H9 (cell line): ENCODE data around the gene CEP44. TPM values are rescaled to one million over a fixed set of nuclear protein-coding genes. Genes with fewer than 3 reads are reported as not detected.

Experiments used
- DNase-seq: peaks from one replicate; pipeline ENCODE4 v3.0.0-alpha.2; 2017
- H2AFZ ChIP-seq: one replicate; pipeline ENCODE4 v1.6.1; 2013; ENCODE audit warnings: mild to moderate bottlenecking, low read length, control low read depth, moderate library complexity
- H2AK5ac ChIP-seq: 2 replicates; pipeline ENCODE4 v1.6.1; 2013; ENCODE audit warnings: low read length, control low read depth, mixed read lengths; ENCODE audit not compliant: insufficient read length
- H2BK120ac ChIP-seq: one replicate; pipeline ENCODE4 v1.6.1; 2013; ENCODE audit warnings: low read depth, mild to moderate bottlenecking, low read length, control low read depth, inconsistent platforms; ENCODE audit not compliant: poor library complexity, severe bottlenecking
- H2BK12ac ChIP-seq: 2 replicates; pipeline ENCODE4 v1.6.1; 2013; ENCODE audit warnings: low read length, control low read depth, mixed read lengths, low read depth; ENCODE audit not compliant: insufficient read length
- H2BK15ac ChIP-seq: 2 replicates; pipeline ENCODE4 v1.6.1; 2013; ENCODE audit warnings: low read depth, low read length, control low read depth
- H2BK20ac ChIP-seq: one replicate; pipeline ENCODE4 v1.6.1; 2013; ENCODE audit warnings: low read depth, mild to moderate bottlenecking, low read length, control low read depth, inconsistent platforms; ENCODE audit not compliant: poor library complexity, severe bottlenecking
- H2BK5ac ChIP-seq: 2 replicates; pipeline ENCODE4 v1.6.1; 2013; ENCODE audit warnings: low read length, control low read depth, mixed read lengths; ENCODE audit not compliant: insufficient read length
- H3K14ac ChIP-seq: 2 replicates; pipeline ENCODE4 v1.6.1; 2013; ENCODE audit warnings: low read length, control low read depth; ENCODE audit not compliant: insufficient read depth
- H3K18ac ChIP-seq: 2 replicates; pipeline ENCODE4 v1.6.1; 2013; ENCODE audit warnings: low read depth, mild to moderate bottlenecking, mixed read lengths, low read length, control low read depth; ENCODE audit not compliant: insufficient read length
- H3K23ac ChIP-seq: 2 replicates; pipeline ENCODE4 v1.6.1; 2013; ENCODE audit warnings: low read length, control low read depth, mixed read lengths, low read depth; ENCODE audit not compliant: insufficient read length
- H3K23me2 ChIP-seq: 2 replicates; pipeline ENCODE4 v1.6.1; 2013; ENCODE audit warnings: low read depth, mild to moderate bottlenecking, mixed read lengths, low read length, control low read depth; ENCODE audit not compliant: insufficient read length, poor library complexity, severe bottlenecking
- H3K27ac ChIP-seq: 2 replicates; pipeline ENCODE4 v1.5.1; 2013; ENCODE audit warnings: low read length, control low read depth, mixed read lengths, low read depth; ENCODE audit not compliant: insufficient read length
- H3K27me3 ChIP-seq: 2 replicates; pipeline ENCODE4 v1.6.1; 2013; ENCODE audit warnings: low read length, control low read depth, inconsistent platforms; ENCODE audit not compliant: insufficient read depth
- H3K4ac ChIP-seq: 2 replicates; pipeline ENCODE4 v1.6.1; 2013; ENCODE audit warnings: low read depth, mild to moderate bottlenecking, control low read depth, inconsistent platforms, low read length, moderate library complexity
- H3K4me1 ChIP-seq: 2 replicates; pipeline ENCODE4 v1.6.1; 2013; ENCODE audit warnings: low read length, control low read depth, inconsistent platforms; ENCODE audit not compliant: insufficient read depth
- H3K4me2 ChIP-seq: 2 replicates; pipeline ENCODE4 v1.6.1; 2013; ENCODE audit warnings: low read length, control low read depth, mixed read lengths; ENCODE audit not compliant: insufficient read length, insufficient read depth
- H3K56ac ChIP-seq: 2 replicates; pipeline ENCODE4 v1.6.1; 2013; ENCODE audit warnings: low read depth, mild to moderate bottlenecking, mixed read lengths, low read length, control low read depth; ENCODE audit not compliant: insufficient read length
- H3K79me1 ChIP-seq: 2 replicates; pipeline ENCODE4 v1.6.1; 2013; ENCODE audit warnings: low read depth, mild to moderate bottlenecking, moderate library complexity, low read length, control low read depth, inconsistent platforms; ENCODE audit not compliant: insufficient read depth, poor library complexity, severe bottlenecking
- H3K79me2 ChIP-seq: 2 replicates; pipeline ENCODE4 v1.6.1; 2013; ENCODE audit warnings: low read length, control low read depth, inconsistent platforms; ENCODE audit not compliant: insufficient read depth
- H3K9ac ChIP-seq: 2 replicates; pipeline ENCODE4 v1.6.1; 2013; ENCODE audit warnings: low read length, control low read depth, mixed read lengths; ENCODE audit not compliant: insufficient read length; ENCODE audit errors: extremely low read depth
- H3K9me3 ChIP-seq: one replicate; pipeline ENCODE4 v1.6.1; 2013; ENCODE audit warnings: low read depth, low read length, inconsistent platforms; ENCODE audit not compliant: control insufficient read depth
- H3T11ph ChIP-seq: one replicate; pipeline ENCODE4 v1.6.1; 2013; ENCODE audit warnings: mild to moderate bottlenecking, low read length, control low read depth, inconsistent platforms
- H4K20me1 ChIP-seq: one replicate; pipeline ENCODE4 v1.6.1; 2013; ENCODE audit not compliant: control insufficient read depth, insufficient read length, insufficient read depth
- H4K5ac ChIP-seq: 2 replicates; pipeline ENCODE4 v1.6.1; 2013; ENCODE audit warnings: low read depth, mild to moderate bottlenecking, mixed read lengths, low read length, control low read depth; ENCODE audit not compliant: insufficient read length
- H4K8ac ChIP-seq: replicated peaks from 2 replicates; pipeline ENCODE4 v1.6.1; 2013; ENCODE audit warnings: low read length, control low read depth, mixed read lengths, low read depth; ENCODE audit not compliant: insufficient read length
- H4K91ac ChIP-seq: 2 replicates; pipeline ENCODE4 v1.6.1; 2013; ENCODE audit warnings: low read depth, mild to moderate bottlenecking, moderate library complexity, mixed read lengths, low read length, control low read depth; ENCODE audit not compliant: insufficient read length
- H3K27ac Mint-ChIP-seq, 3 experiments: 2 replicates in 2 of 3; 3 replicates in 1 of 3; pipeline ENCODE4 v1.8.0; 2020 to 2021; ENCODE audit warnings: mixed read lengths in 3 of 3, mild to moderate bottlenecking in 1 of 3, moderate library complexity in 1 of 3
- H3K27me3 Mint-ChIP-seq: 2 replicates; pipeline ENCODE4 v1.8.0; 2021; ENCODE audit warnings: low read depth, mild to moderate bottlenecking, moderate library complexity, mixed read lengths
- H3K36me3 Mint-ChIP-seq, 3 experiments: 2 replicates in 2 of 3; 3 replicates in 1 of 3; pipeline ENCODE4 v1.8.0; 2020 to 2021; ENCODE audit warnings: low read depth in 3 of 3, mixed read lengths in 3 of 3; ENCODE audit not compliant: insufficient read depth in 1 of 3
- H3K4me1 Mint-ChIP-seq, 2 experiments: 2 replicates each; pipeline ENCODE4 v1.8.0; 2020; ENCODE audit warnings: mixed read lengths in 2 of 2
- H3K4me3 Mint-ChIP-seq, 2 experiments: 2 replicates in 1 of 2; 3 replicates in 1 of 2; pipeline ENCODE4 v1.8.0; 2020 to 2021; ENCODE audit warnings: mild to moderate bottlenecking in 2 of 2, mixed read lengths in 2 of 2, moderate library complexity in 1 of 2
- H3K9me3 Mint-ChIP-seq, 2 experiments: 2 replicates in 1 of 2; 3 replicates in 1 of 2; pipeline ENCODE4 v1.8.0; 2020; ENCODE audit warnings: mild to moderate bottlenecking in 2 of 2, mixed read lengths in 2 of 2, moderate library complexity in 1 of 2
- CTCF ChIP-seq: fragments of 200-600 bp; sonication (generic); conservative IDR thresholded peaks from 3 replicates; pipeline ENCODE4 v1.8.0; 2021; ENCODE audit warnings: antibody characterized with exemption, mild to moderate bottlenecking
- WGBS: extraction: QIAGEN DNeasy Blood & Tissue Kit; methylation state at CpG from one replicate; pipeline ENCODE4 v1.1.7; 2013; ENCODE audit warnings: missing lambda C conversion rate, low lambda C conversion rate, mixed read lengths; ENCODE audit not compliant: insufficient read length; ENCODE audit errors: extremely low coverage; 5-methylcytosine and 5-hydroxymethylcytosine counted together
- total RNA-seq: library from RNA; stranded (reverse); gene quantifications from 2 replicates; pipeline ENCODE4 v1.2.1, GENCODE V29; 2021

The CEP44 gene
- total RNA-seq, 1 experiment from 2014 or later: 16.5 TPM

GRCh38 chr4:174316546-174316945, 32.8 kb downstream of the CEP44 start:
- H3K18ac ChIP-seq: no peak overlapping the region
- H3K4me1 ChIP-seq: no peaks in the 10 kb centered on the region
- H3K27me3 ChIP-seq: no peaks in the 10 kb centered on the region
- DNase-seq: no peak
- H3K4ac ChIP-seq: no peak overlapping the region
- no peak overlapping the region for H3K4me3 Mint-ChIP-seq
- H4K8ac ChIP-seq: no peak overlapping the region
- no peak overlapping the region for H2AK5ac ChIP-seq
- WGBS: no CpG with 5 or more reads among the region's 1 CpG
- no peak overlapping the region for H3K27ac ChIP-seq
- H2BK5ac ChIP-seq: no peak overlapping the region
- no peak overlapping the region for H4K91ac ChIP-seq
- H3K79me2 ChIP-seq: no peaks in the 10 kb centered on the region
- no peak overlapping the region for H2BK12ac ChIP-seq
- no peak overlapping the region for H3K14ac ChIP-seq
- H3K9me3 ChIP-seq: no peaks in the 10 kb centered on the region
- H3K79me1 ChIP-seq: no peaks in the 10 kb centered on the region
- no peak for TF ChIP-seq CTCF
- H3K56ac ChIP-seq: no peak overlapping the region
- peaks cover 6 to 8% of the 10 kb centered on the region in 2 experiments for H3K4me1 Mint-ChIP-seq
- H3K23ac ChIP-seq: no peak overlapping the region
- peaks cover 0 to 7% (median 6%) of the 10 kb centered on the region in 3 experiments; a peak in 3 of 7 replicates for H3K36me3 Mint-ChIP-seq
- H4K20me1 ChIP-seq: no peaks in the 10 kb centered on the region
- no peaks in the 10 kb centered on the region for H3K9me3 Mint-ChIP-seq
- H4K5ac ChIP-seq: no peak overlapping the region
- no peak overlapping the region for H3T11ph ChIP-seq
- no peak overlapping the region for H3K9ac ChIP-seq
- no peak overlapping the region for H3K4me2 ChIP-seq
- H2BK15ac ChIP-seq: no peak overlapping the region
- H3K27me3 Mint-ChIP-seq: no peaks in the 10 kb centered on the region
- no peaks in the 10 kb centered on the region for H3K23me2 ChIP-seq
- no peak overlapping the region for H2BK20ac ChIP-seq
- H2AFZ ChIP-seq: no peak overlapping the region
- no peak overlapping the region for H3K27ac Mint-ChIP-seq
- H2BK120ac ChIP-seq: no peak overlapping the region
